Heart right ventricle (tissue), 16 donors: ENCODE data around the gene PARK7. TPM values are rescaled to one million over a fixed set of nuclear protein-coding genes. Genes with fewer than 3 reads are reported as not detected.
"Not testable (repeated sequence)": the region's sequence is repeated elsewhere in the genome, so short reads cannot be mapped to it uniquely, and the experiment has no call there.

ENCODE experiments used
- ATAC-seq, 8 donors: fragments of 200-7000 bp; cut with Tn5 transposase; one replicate each; pipeline ENCODE4 v1.9.1; 2020; ENCODE audit warnings: mild to moderate bottlenecking in 8 of 8, moderate library complexity in 8 of 8, moderate number of reproducible peaks in 1 of 8
- DNase-seq, 2 donors: peaks; one replicate each; pipeline ENCODE4 v3.0.0-alpha.2; 2020
- H3K27ac ChIP-seq, 10 donors: fragments of 200-600 bp; sonication (generic) in 2 of 10; one replicate each; pipeline versions ENCODE4 v1.5.0 to v1.8.0; 2020 to 2022; ENCODE audit warnings: mild to moderate bottlenecking in 3 of 10
- H3K27me3 ChIP-seq, 7 donors: fragments of 200-600 bp; one replicate each; pipeline ENCODE4 v1.8.0; 2021 to 2022; ENCODE audit warnings: mild to moderate bottlenecking in 2 of 7
- H3K36me3 ChIP-seq, 9 donors: fragments of 200-600 bp; sonication (generic) in 1 of 9; one replicate each; pipeline versions ENCODE4 v1.5.0 to v1.8.0; 2020 to 2022; ENCODE audit warnings: mild to moderate bottlenecking in 2 of 9
- H3K4me1 ChIP-seq, 9 donors: fragments of 200-600 bp; sonication (generic) in 1 of 9; one replicate each; pipeline versions ENCODE4 v1.5.0 to v1.8.0; 2020 to 2022; ENCODE audit warnings: mild to moderate bottlenecking in 4 of 9
- H3K4me3 ChIP-seq, 10 donors: fragments of 200-600 bp; sonication (generic) in 2 of 10; one replicate each; pipeline versions ENCODE4 v1.5.0 to v1.8.0; 2020 to 2022; ENCODE audit warnings: mild to moderate bottlenecking in 7 of 10, moderate library complexity in 2 of 10
- H3K9me3 ChIP-seq, 11 donors: fragments of 200-600 bp in 10 of 11; sonication (generic) in 2 of 11; one replicate each; pipeline versions ENCODE4 v1.5.0 to v1.8.0; 2013 to 2022; ENCODE audit warnings: mild to moderate bottlenecking in 2 of 11, control low read depth in 1 of 11, moderate library complexity in 1 of 11
- WGBS, 2 donors: extraction: QIAGEN DNeasy Blood & Tissue Kit; methylation state at CpG; one replicate each; pipeline ENCODE4 v1.1.7; 2013; ENCODE audit warnings: inconsistent platforms in 1 of 2; 5-methylcytosine and 5-hydroxymethylcytosine counted together
- intact Hi-C, 10 donors: fragments of 100-400 bp; cut with DNase I; formaldehyde crosslinking; loops; one replicate each; pipeline versions ENCODE4 v1.11.1 to v1.14.2; 2022
- polyA plus RNA-seq, 2 donors: library from polyadenylated mRNA; stranded (reverse); fragments of 200-250 nt; gene quantifications; one replicate each; pipeline ENCODE4 v1.2.3, GENCODE V29; 2013
- total RNA-seq, 10 donors: library from RNA; stranded (reverse); fragmentation: NEBNext Ultra II Directional in 3 of 10; extraction: Animal tissue kit (Norgen Biotek cat#: 25700) in 3 of 10; gene quantifications; one replicate each; pipeline versions ENCODE4 v1.2.1 to v1.2.4, GENCODE V29; 2021 to 2023
- TF ChIP-seq, protein P1 (sequence below), 9 donors: fragments of 200-600 bp; sonication (generic) in 2 of 9; IDR thresholded peaks; one replicate each; pipeline versions ENCODE4 v1.5.0 to v1.8.0; 2021 to 2022; ENCODE audit warnings: antibody characterized with exemption in 9 of 9, mild to moderate bottlenecking in 5 of 9, moderate library complexity in 1 of 9
- donor health status: Arrhythmogenic right ventricular cardiomyopathy.
- donor health status: ischemic (EF 13 %, LVEDD 7.1; RV severe dilation, severe dysfunction).
- donor health status: healthy with polysubstance abuse.
- donor health status: DM: no; HTN: yes; CAD: no.
- donor health status: DM: no; HTN: no; CAD: no.
- donor health status: ischemic (EF 25% LVEDD 6.9; RV normal size, moderate dysfunction).
- donor health status: ischemic (EF 25% LVEDD 5.7; RV mildly dilated, moderate dysfunction).
- donor health status: healthy.
- donor health status: DM: yes; HTN: yes; CAD: no.
- donor health status: Ischemic cardiomyopathy.
- donor health status: ischemic (EF 35%, LVEDD 5.7; RV mildly dilated, moderate dysfunction).
- donor health status: nonischemic (EF 11% LVEDD 7.7; RV severe dilation, severe dysfunction).
- donor health status: DM: yes; HTN: yes; CAD: no.
- donor health status: PGD.
- donor health status: ischemic (EF 29% LVEDD 5.4; RV normal size, mild dysfunction).
- donor health status: nonischemic (EF 23%, LVEDD 6.1; RV moderate dilation, normal function).

PARK7 gene
- total and polyA plus RNA-seq, 12 donors, result 322 to 462 (median 353) TPM

- intact Hi-C loops, result no loop called here
- DNase-seq (no peak), ATAC-seq (no peak)
- Histone ChIP-seq H3K4me1 (peaks cover 0 to 20% (median 0%) of the 10 kb centered on the region in 9 donors), H3K27ac (no peak overlapping the region), H3K9me3 (no peaks in the 10 kb centered on the region), H3K27me3 (no peaks in the 10 kb centered on the region), H3K4me3 (no peak overlapping the region), H3K36me3 (no peaks in the 10 kb centered on the region)
- TF ChIP-seq, protein P1, sequence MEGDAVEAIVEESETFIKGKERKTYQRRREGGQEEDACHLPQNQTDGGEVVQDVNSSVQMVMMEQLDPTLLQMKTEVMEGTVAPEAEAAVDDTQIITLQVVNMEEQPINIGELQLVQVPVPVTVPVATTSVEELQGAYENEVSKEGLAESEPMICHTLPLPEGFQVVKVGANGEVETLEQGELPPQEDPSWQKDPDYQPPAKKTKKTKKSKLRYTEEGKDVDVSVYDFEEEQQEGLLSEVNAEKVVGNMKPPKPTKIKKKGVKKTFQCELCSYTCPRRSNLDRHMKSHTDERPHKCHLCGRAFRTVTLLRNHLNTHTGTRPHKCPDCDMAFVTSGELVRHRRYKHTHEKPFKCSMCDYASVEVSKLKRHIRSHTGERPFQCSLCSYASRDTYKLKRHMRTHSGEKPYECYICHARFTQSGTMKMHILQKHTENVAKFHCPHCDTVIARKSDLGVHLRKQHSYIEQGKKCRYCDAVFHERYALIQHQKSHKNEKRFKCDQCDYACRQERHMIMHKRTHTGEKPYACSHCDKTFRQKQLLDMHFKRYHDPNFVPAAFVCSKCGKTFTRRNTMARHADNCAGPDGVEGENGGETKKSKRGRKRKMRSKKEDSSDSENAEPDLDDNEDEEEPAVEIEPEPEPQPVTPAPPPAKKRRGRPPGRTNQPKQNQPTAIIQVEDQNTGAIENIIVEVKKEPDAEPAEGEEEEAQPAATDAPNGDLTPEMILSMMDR (IDR thresholded peaks at IDR 0.05), result no peak
- WGBS, 2 donors, result 80% methylated on average over 5 of the region's 5 CpGs
Observed at GRCh38 chr1:7948960-7949359, 12.6 kb upstream of the PARK7 start.

DNA sequence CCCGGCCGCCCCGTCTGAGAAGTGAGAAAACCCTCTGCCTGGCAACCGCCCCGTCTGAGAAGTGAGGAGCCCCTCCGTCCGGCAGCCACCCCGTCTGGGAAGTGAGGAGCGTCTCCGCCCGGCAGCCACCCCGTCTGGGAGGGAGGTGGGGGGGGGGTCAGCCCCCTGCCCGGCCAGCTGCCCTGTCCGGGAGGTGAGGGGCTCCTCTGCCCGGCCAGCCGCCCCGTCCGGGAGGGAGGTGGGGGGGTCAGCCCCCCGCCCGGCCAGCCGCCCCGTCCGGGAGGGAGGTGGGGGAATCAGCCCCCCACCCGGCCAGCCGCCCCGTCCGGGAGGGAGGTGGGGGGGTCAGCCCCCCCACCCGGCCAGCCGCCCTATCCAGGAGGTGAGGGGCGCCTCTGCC is 8.7 kb upstream of the PARK7 start:
- H3K27ac ChIP-seq, H3K27me3 ChIP-seq, H3K9me3 ChIP-seq, intact Hi-C loops, DNase-seq, H3K36me3 ChIP-seq, ATAC-seq, H3K4me3 ChIP-seq: not testable (repeated sequence)
- H3K4me1 ChIP-seq, result peaks cover 0 to 19% (median 5%) of the 10 kb centered on the region in 9 donors
- WGBS, 2 donors, result 84 to 93% methylated on average over 7 to 26 of the region's 30 CpGs

- Histone ChIP-seq H3K4me1 (peaks cover 0 to 14% (median 5%) of the 10 kb centered on the region in 9 donors), H3K27ac (peak overlapping the region; percentile 87 to 98 (median 93)), H3K4me3 (peak overlapping the region; percentile 53 to 80 (median 70)), H3K27me3 (no peaks in the 10 kb centered on the region), H3K36me3 (no peaks in the 10 kb centered on the region), H3K9me3 (no peaks in the 10 kb centered on the region)
- intact Hi-C loops, result no loop called here
- 1 to 2% methylated on average over 65 of the region's 65 CpGs for WGBS, 2 donors
- DNase-seq (peak; percentile 97 to 98), ATAC-seq (peak; percentile 98 to 100 (median 100))
- TF ChIP-seq, protein P1 (IDR thresholded peaks at IDR 0.05), result no peak
Observed at GRCh38 chr1:7953850-7954609, 7.5 kb upstream of the PARK7 start.

- H3K4me1 ChIP-seq, result peaks cover 0 to 14% (median 5%) of the 10 kb centered on the region in 9 donors
- H3K9me3 ChIP-seq, result no peaks in the 10 kb centered on the region
- no peaks in the 10 kb centered on the region for H3K36me3 ChIP-seq
- peak overlapping the region; percentile 87 to 98 (median 93) for H3K27ac ChIP-seq
- intact Hi-C loops, result no loop called here
- ATAC-seq, result no peak
- H3K4me3 ChIP-seq, result peak overlapping the region; percentile 53 to 80 (median 70)
- WGBS, 2 donors, result 71 to 72% methylated on average over 7 of the region's 7 CpGs
- H3K27me3 ChIP-seq, result no peaks in the 10 kb centered on the region
- TF ChIP-seq, protein P1 (IDR thresholded peaks at IDR 0.05), result no peak
- DNase-seq, result no peak
Observed at GRCh38 chr1:7954683-7955082, 6.8 kb upstream of the PARK7 start.
